Esophagus muscularis mucosa (tissue), 3 donors: Measurements from ENCODE around the gene COG4.
"Not testable (repeated sequence)": the region's sequence is repeated elsewhere in the genome, so short reads cannot be mapped to it uniquely, and the experiment has no call there.

Experiments
- CTCF ChIP-seq, 3 experiments: fragments of 200-600 bp in 2 of 3; fragments of 450-650 bp in 1 of 3; sonication (generic) in 2 of 3; IDR thresholded peaks; one replicate each; pipeline ENCODE4 v1.5.1; 2017 to 2019; ENCODE audit warnings: antibody characterized with exemption in 3 of 3, mild to moderate bottlenecking in 2 of 3, moderate library complexity in 1 of 3
- POLR2A ChIP-seq: fragments of 450-650 bp; IDR thresholded peaks from one replicate; pipeline ENCODE4 v1.6.1; 2017; ENCODE audit warnings: antibody characterized with exemption, moderate library complexity, mild to moderate bottlenecking, low read depth

GRCh38 chr16:70450142-70451003, 73.0 kb downstream of the COG4 start:
- TF ChIP-seq CTCF (IDR thresholded peaks at IDR 0.05); POLR2A: not testable (repeated sequence)
